Vagina (tissue), 2 donors: ENCODE results near the gene SP8.

Source experiments
- POLR2A ChIP-seq, 2 donors: fragments of 450-650 bp; IDR thresholded peaks; one replicate each; pipeline ENCODE4 v1.6.1; 2017; ENCODE audit warnings: antibody characterized with exemption in 2 of 2, mild to moderate bottlenecking in 2 of 2, moderate library complexity in 2 of 2
- POLR2AphosphoS5 ChIP-seq, 2 donors: sonication (generic); formaldehyde crosslinking; IDR thresholded peaks; one replicate each; pipeline ENCODE4 v1.9.0; 2017; ENCODE audit warnings: antibody characterized with exemption in 2 of 2, mild to moderate bottlenecking in 2 of 2, low read depth in 1 of 2; ENCODE audit not compliant: insufficient read depth in 1 of 2
- TF ChIP-seq, protein P1 (sequence below), 3 experiments: fragments of 450-650 bp in 2 of 3; fragments of 200-600 bp in 1 of 3; sonication (generic) in 1 of 3; IDR thresholded peaks; one replicate each; pipeline ENCODE4 v1.5.1; 2017 to 2019; ENCODE audit warnings: antibody characterized with exemption in 3 of 3, mild to moderate bottlenecking in 2 of 3, moderate library complexity in 2 of 3

- TF ChIP-seq POLR2AphosphoS5 (IDR thresholded peaks at IDR 0.05; ENCODE audit: insufficient read depth in 1 of 2, low read depth in 1 of 2): no peak
- TF ChIP-seq POLR2A (IDR thresholded peaks at IDR 0.05): no peak
- TF ChIP-seq, protein P1, sequence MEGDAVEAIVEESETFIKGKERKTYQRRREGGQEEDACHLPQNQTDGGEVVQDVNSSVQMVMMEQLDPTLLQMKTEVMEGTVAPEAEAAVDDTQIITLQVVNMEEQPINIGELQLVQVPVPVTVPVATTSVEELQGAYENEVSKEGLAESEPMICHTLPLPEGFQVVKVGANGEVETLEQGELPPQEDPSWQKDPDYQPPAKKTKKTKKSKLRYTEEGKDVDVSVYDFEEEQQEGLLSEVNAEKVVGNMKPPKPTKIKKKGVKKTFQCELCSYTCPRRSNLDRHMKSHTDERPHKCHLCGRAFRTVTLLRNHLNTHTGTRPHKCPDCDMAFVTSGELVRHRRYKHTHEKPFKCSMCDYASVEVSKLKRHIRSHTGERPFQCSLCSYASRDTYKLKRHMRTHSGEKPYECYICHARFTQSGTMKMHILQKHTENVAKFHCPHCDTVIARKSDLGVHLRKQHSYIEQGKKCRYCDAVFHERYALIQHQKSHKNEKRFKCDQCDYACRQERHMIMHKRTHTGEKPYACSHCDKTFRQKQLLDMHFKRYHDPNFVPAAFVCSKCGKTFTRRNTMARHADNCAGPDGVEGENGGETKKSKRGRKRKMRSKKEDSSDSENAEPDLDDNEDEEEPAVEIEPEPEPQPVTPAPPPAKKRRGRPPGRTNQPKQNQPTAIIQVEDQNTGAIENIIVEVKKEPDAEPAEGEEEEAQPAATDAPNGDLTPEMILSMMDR (IDR thresholded peaks at IDR 0.05): peak in 1 of 3 experiments; percentile 24
Measured at GRCh38 chr7:20778063-20778721, 8.5 kb downstream of the SP8 start.
